NB4 (cell line): ENCODE measurements around the gene MYLK.

Experiments used
- CTCF ChIP-seq: IDR thresholded peaks from one replicate; pipeline ENCODE4 v1.5.1; 2012; ENCODE audit warnings: low read depth, low read length
- POLR2A ChIP-seq: IDR thresholded peaks from 2 replicates; pipeline ENCODE4 v1.6.1; 2011; ENCODE audit warnings: mild to moderate bottlenecking; ENCODE audit not compliant: insufficient read length; ENCODE audit errors: extremely low read depth

DNA sequence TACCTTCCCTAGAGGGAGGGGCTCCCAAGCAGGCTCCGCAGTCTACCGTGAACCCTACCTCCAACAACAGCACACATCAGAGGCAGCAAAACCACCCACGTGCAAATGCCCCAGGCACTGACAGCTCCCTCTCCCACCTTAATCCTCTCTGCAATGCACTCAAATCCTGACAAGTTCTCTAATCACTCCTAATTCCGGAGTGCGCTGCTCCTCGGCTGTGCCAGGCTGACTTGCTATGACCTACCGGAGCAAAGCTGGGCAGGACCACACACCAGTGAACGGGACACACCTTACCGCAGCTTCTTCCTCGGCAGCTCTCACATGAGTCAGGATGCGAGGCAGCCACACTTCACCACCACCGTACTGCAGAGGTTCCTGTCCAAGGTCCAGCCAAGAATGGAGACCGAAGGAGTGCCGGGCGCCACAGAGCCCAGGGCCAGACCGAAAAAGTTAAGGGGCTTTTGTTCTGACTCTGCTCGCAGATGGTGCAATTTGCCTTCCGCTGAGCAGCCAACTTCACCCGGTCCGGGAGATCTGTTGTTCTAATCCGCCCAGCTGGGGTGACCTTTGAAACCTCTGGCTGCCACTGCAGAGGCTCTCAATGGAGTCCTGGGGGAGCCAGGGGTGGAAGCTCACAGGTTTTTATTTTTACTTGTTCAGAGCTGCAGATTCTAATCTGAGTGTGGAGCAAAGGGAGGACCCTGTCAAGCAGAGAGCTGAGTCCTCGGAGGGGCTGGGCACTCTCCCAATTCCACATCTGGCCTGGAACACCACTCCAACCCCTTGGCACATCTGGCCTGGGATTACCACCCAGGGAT is 84.4 kb downstream of the MYLK start:
- TF ChIP-seq CTCF = no peak
- no peak for TF ChIP-seq POLR2A
